Measurements from ENCODE around the gene MRPL19.

Gene MRPL19

GRCh38 chr2:75646583-75647425, at the start of gene MRPL19:
TSS of gene MRPL19 (plus strand) at chr2:75646783. CDS start at chr2:75646808, 25 bp downstream.
- peak; percentile 93 for DNase-seq (ENCODE audit: low read depth)

GRCh38 chr2:75596784-75597183, 49.8 kb upstream of the MRPL19 start:
- DNase-seq (ENCODE audit: low read depth) = peak; percentile 79

GRCh38 chr2:75597949-75598348, 48.6 kb upstream of the MRPL19 start:
- DNase-seq (ENCODE audit: low read depth) = no peak

- no peak for DNase-seq (ENCODE audit: low read depth)
Measured at GRCh38 chr2:75598589-75599155, 47.9 kb upstream of the MRPL19 start.

- DNase-seq (ENCODE audit: low read depth) = no peak
Measured at GRCh38 chr2:75600461-75601011, 46.0 kb upstream of the MRPL19 start.

- peak; percentile 96 for DNase-seq (ENCODE audit: low read depth)
Measured at GRCh38 chr2:75602724-75603342, 43.8 kb upstream of the MRPL19 start.

DNA sequence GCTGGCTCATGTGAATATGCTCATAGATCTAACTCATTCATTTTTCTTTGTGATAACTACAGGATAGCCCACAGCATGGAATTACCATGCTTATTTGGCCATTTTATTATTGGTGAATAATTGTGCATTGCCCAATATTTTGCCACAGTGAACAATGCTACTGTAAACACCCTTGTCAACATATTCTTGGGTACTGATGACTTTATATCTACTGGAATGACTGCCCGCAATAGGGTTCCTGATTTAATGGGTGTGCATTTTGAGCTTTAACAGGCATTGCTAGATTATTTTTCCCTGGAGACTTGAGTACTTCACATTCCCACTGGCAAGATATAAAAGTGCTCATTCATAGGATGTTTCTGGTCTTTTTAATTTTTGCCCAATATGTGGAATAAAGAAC, 43.1 kb upstream of the MRPL19 start:
- peak; percentile 39 for DNase-seq (ENCODE audit: low read depth)

DNA sequence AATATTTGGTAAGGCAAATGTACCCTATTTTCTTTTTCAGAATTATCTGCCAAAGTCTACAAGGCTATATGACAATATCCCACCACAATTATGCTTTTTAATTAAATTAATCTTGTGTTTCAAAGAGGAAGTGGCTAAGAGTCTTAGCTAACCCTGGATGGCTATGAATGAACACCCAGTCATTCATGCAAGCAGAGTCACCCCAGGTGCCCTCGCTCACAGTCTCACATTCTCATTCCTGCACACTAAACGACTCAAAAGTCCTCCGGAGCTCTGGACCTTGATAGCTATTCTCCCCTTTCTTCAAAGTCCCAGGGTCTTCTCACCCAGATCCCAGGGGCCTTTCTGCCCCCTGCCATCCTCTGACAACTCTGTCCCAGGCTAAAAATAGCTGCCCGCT, 42.1 kb upstream of the MRPL19 start:
- DNase-seq (ENCODE audit: low read depth) = peak; percentile 58

DNA sequence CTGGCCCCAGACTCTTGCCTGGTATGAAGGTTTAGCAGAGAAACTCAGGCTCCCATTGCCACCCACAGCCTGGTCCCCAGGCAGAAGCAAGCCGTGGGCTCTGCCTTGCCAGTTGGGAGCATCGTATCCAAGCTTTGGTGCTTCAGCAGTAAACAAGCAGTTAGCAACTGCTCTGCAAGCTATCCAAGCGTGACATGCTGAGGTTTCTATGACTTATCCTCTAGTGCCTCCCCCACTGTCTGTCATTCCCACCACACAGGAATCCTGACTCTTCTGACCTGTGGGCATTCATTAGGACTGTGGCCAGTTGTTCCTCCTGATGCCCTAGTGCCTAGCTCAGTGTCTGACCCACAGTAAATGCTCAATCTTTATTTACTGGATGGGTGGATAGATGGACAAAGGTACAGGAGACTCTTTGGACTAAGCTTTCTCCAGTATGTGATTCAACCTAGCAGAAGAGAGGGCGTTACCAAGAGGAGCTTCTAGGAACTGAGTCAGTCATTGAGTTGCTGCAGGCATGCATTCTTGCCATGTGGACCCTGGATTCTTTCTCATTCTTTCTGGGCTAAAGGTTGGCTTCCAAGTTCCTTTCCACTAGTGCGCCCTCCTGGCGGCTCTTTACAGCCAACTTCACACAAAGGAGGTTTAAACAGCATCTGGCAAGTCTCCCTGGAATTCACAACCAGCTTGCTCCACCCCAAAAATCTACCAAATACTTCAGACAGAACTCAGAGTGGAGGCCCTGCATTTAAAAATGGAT, 40.6 kb upstream of the MRPL19 start:
- DNase-seq (ENCODE audit: low read depth) = peak; percentile 99

GRCh38 chr2:75606761-75607399, 39.7 kb upstream of the MRPL19 start:
- peak; percentile 84 for DNase-seq (ENCODE audit: low read depth)

- DNase-seq (ENCODE audit: low read depth) = no peak
Measured at GRCh38 chr2:75607400-75607798, 39.2 kb upstream of the MRPL19 start.

- DNase-seq (ENCODE audit: low read depth) = peak; percentile 30
Measured at GRCh38 chr2:75607988-75608683, 38.4 kb upstream of the MRPL19 start.

DNA sequence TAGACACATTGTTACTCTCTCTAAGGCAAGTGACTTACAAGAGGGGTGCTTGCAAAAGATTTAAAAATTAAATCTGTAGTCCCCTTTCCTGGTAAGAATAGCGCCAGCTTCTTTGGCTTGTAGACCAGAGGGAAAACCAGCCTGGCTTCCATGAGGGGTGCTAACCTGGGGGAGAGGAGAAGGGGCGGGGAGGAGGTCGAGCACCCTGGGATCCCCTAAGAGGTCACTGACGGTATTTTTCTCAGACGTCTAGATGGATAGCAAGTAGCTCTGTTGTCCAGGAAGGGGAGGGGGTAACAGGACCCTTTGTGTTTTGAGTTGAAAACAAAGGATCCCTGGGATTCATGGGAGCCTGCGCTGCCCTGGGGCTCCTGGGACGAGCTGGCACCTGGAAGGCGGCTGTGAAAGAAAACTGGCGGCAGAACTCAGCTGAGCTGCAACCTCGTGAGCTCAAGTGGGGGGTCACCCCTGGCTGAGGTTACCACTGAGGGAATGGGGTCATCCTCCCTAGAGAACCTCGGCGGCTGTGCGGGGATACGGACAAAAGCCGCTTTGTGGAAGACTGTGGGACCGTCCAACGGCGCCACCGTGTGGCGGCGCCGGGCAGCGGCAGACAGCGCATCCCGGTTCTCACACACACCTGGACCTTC, 37.8 kb upstream of the MRPL19 start:
- DNase-seq (ENCODE audit: low read depth) = peak; percentile 63

- DNase-seq (ENCODE audit: low read depth) = no peak
Measured at GRCh38 chr2:75609334-75609689, 37.3 kb upstream of the MRPL19 start.

DNA sequence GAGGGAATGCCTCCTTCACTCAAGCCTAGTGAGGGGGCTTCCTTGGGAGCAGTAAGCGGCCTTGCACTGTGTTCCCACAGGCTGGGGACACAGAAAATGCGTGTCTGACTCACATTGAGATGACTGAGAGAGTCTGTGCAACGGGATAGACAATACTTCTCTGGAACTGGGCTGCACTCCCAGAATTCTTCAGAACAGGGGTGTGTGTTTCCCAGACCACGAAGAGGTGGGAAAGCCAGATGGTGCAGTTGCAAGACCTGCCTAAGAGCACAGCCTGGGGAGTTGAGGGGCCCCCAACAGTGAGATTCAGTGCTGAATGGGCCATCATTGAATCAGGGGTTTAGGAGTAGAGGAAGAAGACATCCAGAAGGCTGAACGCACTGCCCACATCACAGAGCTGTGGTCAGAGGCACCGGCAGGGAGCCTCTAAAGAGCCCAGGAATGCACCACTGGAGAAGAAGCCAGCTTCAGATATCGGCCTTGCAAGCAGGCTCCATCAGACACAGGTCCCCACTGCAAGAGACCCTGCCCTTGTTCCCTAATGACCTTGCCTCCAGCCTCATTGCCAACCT, 36.6 kb upstream of the MRPL19 start:
- peak; percentile 41 for DNase-seq (ENCODE audit: low read depth)

DNA sequence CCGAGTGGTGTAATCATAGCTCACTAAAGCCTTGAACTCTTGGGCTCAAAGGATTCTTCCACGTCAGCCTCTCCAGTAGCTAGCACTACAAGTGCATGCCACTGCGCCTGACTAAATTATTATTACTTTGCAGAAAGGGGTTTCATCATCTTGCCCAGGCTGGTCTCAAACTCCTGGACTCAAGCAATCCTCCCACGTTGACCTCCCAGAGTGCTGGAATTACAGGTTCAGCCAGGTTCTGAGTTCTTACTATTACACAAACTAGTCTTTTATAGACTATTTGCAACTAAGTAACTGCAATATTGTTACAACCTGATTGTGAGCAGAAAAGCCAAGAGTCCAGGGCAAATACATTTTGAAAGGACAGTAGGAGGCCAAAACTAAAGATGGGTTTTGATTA, 35.9 kb upstream of the MRPL19 start:
- no peak for DNase-seq (ENCODE audit: low read depth)

DNA sequence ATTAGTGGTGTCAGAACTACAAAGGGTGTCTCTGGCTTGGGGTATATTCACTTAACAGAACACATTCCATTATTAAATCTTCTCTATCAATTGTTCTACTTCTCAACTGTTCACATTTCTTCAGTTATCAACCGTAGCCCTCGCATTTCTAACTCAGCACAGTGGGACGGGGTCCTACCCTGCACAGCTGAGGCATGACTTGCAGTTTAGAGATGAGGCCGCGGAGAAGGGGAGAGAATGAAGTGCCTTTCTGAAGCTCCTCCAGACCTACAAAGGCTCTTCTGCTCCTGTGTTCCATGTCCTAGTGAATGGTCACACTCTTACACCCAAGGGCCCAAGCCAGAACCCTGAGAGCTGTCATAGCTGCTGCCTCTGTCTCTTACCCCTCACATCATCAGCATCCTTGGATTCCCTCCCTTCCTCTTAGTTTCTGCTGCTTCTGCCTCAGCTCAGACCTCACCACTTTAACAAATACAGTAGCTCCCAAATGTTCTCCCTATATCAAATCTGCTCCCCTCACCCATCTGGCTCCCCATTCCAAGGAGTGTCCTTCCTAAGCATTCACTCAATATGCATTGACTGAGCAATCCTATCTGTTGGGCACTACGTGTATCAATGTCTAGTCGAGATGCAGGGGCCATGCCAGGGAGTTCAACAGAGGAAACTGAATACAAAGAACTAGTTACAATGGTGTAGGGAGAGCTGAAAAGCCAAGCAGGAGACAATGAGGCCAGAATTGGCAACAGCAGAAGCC, 34.3 kb upstream of the MRPL19 start:
- no peak for DNase-seq (ENCODE audit: low read depth)

DNA sequence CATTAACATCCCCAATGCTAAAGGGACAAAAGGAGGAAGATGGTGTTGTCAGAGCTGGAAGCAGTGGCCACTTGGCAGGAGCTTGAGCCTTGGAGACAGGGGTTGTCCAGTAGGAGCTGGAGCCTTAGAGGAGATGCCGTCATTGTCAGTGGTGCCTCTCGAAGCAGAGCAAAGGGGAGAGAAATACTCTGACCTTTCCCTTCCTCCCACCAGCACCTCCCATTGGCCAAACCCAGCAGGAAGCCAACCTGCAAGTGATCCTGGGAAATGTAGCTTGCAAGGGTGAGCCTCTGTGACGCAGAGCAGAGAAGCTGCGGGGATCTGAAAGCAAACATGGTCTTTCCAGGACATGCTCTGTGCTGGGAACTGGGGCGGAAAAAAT, 33.7 kb upstream of the MRPL19 start:
- no peak for DNase-seq (ENCODE audit: low read depth)

DNA sequence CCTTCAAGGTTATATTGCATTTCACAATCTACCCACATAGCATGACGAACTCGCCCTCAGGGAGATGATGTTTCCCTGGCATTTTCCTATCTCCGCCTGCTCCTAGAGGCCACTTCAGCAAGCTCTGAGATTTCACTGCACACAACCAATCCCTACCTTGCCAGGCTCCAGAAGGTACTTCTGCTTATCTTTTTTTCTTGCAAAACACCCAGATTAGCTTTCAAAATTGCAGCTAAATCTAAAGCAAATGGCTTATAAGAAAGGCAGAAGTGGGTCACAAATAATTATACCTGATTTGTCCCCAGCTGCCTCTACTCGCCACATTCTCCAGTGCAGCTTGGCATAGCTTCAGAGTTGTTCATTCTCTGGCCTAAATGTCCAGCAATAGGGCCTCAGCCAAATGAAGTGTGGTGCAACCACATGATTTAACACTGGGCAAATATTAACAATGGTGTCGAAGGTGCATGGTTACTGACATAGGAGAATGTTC, 32.4 kb upstream of the MRPL19 start:
- DNase-seq (ENCODE audit: low read depth) = peak; percentile 37
